ENCODE results near the gene SDR42E1.

DNA sequence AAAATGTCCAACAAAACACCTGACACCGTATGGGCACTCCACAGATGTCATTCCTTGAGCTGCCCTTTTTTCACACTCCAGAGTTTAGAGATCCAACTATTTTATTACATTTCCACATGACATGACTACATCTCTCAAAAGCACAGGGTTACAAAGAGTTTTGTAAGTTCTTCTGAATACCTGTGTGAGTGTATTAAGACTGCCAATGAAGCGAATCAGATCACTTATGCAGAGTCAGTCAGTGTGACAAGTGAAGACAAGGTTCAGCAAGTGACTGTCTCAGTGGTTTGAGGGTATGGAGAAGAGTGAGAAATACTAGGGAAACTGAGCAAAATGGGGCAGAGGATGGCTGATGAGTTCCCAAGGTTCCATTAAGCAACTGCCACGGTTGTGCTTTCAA lies 8.4 kb downstream of the SDR42E1 start:
- TF ChIP-seq, protein P1, sequence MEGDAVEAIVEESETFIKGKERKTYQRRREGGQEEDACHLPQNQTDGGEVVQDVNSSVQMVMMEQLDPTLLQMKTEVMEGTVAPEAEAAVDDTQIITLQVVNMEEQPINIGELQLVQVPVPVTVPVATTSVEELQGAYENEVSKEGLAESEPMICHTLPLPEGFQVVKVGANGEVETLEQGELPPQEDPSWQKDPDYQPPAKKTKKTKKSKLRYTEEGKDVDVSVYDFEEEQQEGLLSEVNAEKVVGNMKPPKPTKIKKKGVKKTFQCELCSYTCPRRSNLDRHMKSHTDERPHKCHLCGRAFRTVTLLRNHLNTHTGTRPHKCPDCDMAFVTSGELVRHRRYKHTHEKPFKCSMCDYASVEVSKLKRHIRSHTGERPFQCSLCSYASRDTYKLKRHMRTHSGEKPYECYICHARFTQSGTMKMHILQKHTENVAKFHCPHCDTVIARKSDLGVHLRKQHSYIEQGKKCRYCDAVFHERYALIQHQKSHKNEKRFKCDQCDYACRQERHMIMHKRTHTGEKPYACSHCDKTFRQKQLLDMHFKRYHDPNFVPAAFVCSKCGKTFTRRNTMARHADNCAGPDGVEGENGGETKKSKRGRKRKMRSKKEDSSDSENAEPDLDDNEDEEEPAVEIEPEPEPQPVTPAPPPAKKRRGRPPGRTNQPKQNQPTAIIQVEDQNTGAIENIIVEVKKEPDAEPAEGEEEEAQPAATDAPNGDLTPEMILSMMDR (IDR thresholded peaks at IDR 0.05) = no peak
- no peak for TF ChIP-seq POLR2A (IDR thresholded peaks at IDR 0.05)
